HG03159 (cell line): Measurements from ENCODE around the gene LATS1.
"Not testable (repeated sequence)": the region's sequence is repeated elsewhere in the genome, so short reads cannot be mapped to it uniquely, and the experiment has no call there.

Source experiments
- ATAC-seq: cut with Tn5 transposase; IDR thresholded peaks from one replicate; pipeline ENCODE4 v1.9.1; 2021; ENCODE audit warnings: mild to moderate bottlenecking, moderate library complexity; ENCODE audit not compliant: unreplicated experiment

Gene LATS1

DNA sequence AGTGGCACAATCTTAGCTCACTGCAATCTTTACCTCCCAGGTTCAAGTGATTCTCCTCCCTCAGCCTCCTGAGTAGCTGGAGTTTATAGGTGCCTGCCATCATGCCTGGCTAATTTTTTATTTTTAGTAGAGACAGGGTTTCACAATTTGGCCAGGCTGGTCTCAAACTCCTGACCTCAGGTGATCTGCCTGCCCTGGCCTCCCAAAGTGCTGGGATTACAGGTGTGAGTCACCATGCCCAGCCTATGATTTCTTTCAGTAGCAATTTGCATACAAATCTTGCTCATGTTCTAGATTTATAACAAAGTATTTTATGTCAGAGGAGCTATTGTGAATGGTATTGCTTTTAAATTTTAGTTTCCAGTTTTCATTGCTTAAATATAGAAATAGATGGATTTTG lies 45.6 kb downstream of the LATS1 start:
- ATAC-seq: not testable (repeated sequence)

DNA sequence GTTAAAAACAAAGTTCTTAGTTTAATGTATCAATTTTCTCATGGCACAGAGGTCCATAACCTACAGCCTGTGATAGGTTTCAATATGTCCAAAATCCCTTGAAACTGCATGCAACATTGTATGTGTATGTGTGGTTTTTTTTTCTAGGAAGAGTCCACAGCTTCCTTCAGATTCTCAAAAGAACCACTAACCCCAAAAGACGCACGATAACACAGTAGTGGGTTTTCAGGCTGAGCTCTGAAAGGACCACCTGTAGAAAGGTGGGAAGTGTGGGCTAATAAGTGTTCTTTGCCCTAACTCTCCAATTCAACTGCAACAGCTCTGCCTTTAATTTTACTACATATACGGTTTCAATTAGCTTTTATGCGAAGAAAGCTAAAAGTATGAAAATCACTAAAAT lies 57.9 kb downstream of the LATS1 start:
- ATAC-seq: no peak

DNA sequence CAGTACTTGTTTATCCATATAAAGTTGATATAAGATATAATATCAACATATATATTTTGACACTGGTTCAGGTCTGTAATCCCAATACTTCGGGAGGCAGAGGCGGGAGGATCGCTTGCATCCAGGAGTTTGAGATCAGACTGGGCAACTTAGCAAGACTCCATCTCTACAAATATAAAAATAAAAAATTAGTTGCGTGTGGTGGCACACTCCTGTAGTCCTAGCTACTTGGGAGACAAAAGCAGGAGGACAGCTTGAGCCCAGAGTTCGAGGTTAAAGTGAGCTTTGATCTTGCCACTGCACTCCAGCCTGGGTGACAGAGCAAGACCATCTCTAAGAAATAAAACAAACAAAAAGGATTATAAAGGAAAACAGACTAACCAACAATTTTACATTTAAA lies 60.5 kb downstream of the LATS1 start:
- ATAC-seq: no peak

DNA sequence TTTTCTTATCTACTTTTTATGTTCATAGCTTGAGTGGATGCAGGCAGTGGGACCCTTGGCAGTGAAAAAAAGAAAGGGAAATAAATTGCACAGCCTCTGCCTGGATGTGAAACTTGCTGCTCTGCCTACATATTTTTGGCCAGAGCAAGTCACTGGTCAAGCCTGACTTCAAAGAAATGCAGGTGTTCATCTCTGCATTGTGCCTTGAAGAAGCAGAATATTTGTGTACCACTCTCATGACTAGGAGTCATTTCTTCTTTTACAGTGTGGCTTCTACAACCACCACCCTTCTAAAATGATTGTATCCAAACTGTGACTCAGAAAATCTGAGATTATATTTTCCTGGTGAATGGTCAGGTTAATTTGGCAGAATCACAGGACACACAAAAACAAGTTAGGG lies 66.8 kb downstream of the LATS1 start:
- no peak for ATAC-seq

DNA sequence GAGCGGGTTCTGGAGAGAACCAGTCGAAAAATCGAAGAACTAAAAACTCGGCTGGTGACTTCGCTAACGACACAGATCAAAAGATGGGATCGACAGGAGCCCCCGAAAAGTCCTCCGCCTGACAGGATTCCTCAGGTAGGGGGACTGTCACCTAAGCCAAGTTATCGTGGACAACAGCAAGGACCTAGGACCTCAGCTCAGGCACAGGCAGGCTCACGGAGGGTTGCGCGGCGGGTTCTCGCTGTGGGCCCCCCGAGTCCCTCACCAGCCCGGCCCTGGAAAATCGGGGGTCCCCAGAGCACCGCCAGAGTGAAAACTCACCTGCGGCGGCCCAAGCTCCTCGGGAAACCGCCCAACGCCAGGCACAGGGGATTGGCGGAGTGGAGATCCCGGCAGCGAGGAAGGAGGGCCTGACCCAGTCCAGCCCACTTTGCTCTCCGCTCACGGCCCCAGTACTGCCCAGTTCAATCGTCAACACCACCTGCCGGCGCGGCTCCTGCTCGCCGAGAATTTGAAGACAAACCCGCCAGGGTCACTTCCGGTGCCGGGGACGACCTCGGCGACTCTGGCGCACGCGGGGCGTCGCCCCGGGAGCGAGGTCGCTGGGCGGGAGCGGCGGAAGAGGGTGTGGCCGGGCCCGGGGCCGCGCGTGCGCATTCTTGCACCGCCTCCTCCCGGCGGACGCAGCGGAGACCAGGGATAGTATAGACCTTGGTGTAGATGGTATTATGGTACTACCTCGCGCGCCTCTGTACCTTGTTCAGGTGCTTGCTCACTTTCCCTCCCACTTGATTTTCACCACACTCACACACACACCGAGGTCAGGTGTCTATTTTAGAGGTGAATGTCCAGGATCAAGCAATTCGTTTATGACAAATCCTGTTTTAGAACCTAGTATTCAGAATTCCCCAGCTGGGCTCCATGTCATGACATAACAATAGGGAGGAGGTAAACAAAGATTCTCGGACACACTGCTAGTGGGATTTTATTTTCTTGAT lies 69.5 kb downstream of the LATS1 start, which contains the start of gene KATNA1:
Gene KATNA1, minus strand, starts transcription at position 567 of the 998 bp plus-strand sequence. CDS start 10,167 bp downstream, outside the sequence.
- peak; percentile 87 for ATAC-seq

DNA sequence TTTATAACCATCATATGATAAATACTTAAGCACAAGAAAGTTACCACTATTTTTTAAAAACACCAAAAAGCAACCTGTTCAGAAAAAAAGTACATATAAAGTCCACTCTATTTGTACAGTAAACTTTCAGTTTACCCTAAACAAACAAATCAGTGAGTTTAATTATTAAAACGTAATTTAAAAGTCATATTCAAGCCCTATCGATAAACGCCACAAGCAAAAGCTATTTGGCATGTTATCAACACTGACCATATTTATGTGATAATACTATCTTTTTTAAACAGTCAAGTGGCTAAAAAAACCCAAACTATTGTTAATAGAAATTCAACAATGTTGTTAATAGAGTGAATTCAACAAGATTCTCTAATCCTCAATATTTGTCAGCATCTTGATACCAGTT lies 71.3 kb downstream of the LATS1 start:
- ATAC-seq: no peak

DNA sequence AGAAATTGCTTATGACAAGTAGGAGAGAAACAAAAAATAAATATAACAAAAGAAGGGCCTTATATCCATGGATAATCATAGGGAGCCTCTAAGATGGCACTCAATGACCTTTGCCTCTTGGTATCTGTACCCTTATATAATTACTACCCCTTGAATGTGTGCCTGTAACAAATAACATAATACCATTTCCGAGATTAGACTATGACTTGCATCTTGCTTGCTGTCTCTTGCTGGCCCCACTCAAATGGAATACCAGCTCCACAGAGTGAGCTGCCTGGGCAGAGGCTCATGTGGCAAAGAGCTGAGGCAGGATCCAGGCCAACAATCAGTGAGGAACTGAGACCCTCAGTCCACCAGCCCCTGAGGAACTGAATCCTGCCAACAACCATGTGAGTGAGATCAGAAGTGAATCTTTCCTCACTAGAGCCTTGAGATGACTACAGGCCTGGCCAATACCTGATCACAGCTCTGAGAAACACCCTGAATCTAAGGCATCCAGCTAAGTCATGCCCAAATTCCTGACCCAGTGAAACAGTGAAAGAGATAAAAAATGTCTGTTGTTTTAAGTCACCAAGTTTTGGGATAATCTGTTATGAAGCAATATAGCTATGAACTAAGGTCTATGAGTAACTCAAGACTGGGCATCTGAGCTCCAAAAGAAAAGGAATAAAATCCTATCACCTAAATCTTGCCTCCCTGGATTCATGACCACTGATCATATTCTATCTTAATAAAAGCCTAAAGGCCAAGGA lies 74.9 kb downstream of the LATS1 start:
- peak; percentile 44 for ATAC-seq

DNA sequence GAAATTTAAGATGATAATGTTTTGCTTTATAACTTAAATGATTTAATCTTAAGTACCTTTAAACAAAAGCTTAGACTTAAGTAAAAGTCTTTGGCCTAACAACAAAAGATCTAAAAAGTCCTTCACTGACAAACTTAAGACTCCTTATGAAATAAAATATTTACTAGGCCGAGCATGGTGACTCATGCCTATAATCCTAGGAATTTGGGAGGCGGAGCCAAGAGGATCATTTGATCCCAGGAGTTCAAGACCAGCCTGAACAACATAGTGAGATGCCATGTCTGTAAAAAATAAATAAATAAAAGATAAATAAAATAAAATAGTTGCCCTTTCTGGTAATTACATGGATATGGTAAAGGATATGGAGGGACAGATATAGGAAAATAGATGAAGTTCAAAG lies 81.8 kb downstream of the LATS1 start:
- no peak for ATAC-seq

DNA sequence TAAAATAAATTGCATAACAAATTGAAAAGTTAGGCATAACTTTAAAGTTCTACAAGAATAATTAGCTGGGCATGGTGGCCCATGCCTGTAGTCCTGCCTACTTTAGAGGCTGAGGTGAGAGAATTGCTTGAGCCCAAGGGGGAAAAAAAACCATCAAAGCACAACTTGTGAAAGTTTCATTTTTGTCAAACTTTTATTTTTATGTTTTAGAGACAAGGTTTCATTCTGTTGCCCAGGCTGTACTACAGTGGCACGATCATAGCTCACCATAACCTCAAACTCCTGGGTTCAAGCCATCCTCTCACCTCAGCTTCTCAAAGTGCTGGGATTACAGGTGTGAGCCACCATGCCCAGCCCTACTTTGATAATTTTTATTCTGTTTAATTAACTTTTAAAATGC lies 83.6 kb downstream of the LATS1 start:
- no peak for ATAC-seq

DNA sequence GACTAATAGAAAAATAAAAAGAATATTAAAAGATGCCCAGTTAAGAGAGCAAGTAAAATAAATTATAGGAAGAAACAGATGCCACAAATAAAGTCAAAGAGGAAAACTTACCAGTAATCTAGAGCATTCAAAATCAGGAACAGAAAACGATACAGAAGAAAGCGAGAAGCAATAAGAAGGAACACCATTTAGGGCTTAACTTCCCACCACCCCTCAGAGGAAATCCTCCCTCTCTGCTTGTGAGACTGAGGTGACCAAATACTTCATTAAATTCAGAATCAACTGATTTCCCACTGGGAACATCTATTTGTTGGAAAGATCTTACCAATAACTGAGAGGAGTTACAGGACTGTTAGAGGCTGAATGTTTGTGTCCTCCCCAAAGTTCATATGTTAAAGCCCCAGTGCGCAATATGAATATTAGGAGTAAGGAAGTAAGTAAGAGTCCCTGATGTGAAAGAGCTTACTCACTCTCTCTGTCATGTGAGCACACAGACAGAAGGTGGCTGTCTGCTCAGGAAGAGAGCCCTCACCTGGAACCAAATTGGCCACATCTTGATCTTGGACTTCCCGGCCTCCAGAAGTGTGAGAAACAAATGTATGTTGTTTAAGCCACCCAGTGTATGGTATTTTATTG lies 88.9 kb downstream of the LATS1 start:
- peak; percentile 66 for ATAC-seq

DNA sequence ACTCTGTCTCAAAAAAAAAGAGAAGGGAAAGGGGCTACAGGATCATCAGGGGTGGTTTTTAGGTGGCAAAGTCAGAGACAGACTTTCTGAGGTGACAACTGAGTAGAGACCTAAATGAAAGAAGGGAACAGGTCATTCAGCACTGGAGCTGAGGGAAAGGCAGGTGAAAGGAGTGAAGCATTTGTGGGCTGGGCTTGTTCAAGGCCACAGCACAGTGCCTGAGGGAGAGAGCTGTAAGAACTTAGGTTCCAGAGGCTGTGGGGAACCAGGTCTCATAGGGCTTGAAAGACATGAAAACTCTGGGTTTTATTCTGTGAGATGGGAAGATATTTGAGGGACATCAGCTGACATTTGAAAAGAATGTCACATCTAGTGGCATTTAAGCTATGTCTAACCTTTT lies 90.2 kb downstream of the LATS1 start:
- ATAC-seq: no peak

DNA sequence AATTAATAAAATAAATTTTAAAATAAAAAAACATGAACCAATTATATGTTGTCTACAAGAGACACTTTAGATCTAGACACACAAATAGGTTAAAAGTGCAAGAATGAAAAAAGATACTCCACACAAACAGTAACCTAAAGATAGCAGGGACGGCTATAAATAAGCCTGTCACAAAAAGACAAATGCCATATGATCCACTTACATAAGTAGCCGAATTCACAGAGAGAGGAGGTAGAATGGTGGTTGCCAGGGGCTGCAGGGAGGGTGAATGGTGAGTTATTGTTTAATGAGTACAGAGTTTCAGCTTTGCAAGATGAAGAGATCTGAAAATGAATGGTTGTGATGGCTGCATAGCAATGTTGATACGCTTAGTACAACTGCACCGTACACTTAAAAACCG lies 102.1 kb downstream of the LATS1 start:
- no peak for ATAC-seq

DNA sequence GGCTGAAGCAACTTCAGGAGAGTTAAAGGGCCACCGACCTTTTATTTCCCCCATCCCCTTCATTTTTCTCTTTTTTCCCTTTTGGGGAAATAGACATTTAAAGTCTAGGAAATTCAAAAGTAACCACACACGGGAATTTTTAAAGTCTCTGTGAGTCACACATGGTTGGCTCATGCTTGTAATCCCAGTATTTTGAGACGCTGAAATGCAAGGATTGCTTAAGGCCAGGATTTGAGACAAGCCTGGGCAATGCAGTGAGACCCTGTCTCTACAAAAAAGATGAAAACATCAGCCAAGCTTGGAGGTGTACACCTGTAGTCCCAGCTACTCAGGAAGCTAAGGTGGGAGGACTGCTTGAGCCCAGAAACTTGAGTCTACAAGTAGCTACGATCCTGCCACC lies 103.6 kb downstream of the LATS1 start:
- no peak for ATAC-seq

DNA sequence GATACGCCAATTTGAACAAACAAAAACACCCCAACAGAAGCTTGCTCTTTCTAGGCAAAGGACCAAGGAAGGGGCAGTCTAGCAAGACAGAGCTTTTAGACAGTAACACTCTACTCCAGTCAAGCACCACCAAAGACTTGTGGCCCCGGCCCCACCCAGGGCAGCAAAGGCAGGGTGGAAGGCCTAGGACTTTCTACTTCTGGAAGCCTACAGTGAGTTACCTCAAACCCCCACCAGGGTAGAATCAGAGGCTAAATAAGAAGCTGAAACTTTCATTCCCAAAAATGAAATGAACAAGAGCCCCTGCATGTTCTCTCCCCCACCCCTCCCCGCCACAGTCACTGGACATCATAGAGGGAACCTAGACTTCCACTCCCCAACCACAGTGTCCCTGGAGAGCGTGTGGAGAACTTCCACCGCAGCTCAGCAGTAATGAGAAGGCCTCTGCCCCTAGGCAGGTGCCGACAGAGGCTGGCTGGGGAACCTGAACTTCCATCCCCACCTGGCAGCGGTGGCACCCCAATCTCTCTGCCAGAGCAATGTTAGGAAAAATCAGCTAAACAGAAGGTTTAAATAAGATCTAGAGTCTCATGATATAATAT lies 109.4 kb downstream of the LATS1 start:
- no peak for ATAC-seq
